HUES48 (cell line): ENCODE results near the gene RHOXF1.
"Not testable (repeated sequence)": the region's sequence is repeated elsewhere in the genome, so short reads cannot be mapped to it uniquely, and the experiment has no call there.

Experiments
- H3K27ac ChIP-seq: one replicate; pipeline ENCODE4 v1.7.0; 2013; ENCODE audit warnings: low read depth, low read length, inconsistent platforms
- H3K27me3 ChIP-seq: 2 replicates; pipeline ENCODE4 v1.6.1; 2013; ENCODE audit warnings: mild to moderate bottlenecking, low read length; ENCODE audit not compliant: control insufficient read depth, insufficient read depth
- H3K36me3 ChIP-seq: 2 replicates; pipeline ENCODE4 v1.6.1; 2013; ENCODE audit warnings: low read length; ENCODE audit not compliant: control insufficient read depth, insufficient read depth
- H3K4me1 ChIP-seq: 2 replicates; pipeline ENCODE4 v1.6.1; 2013; ENCODE audit warnings: mild to moderate bottlenecking, low read length; ENCODE audit not compliant: control insufficient read depth, insufficient read depth
- H3K4me3 ChIP-seq: 2 replicates; pipeline ENCODE4 v1.5.1; 2013; ENCODE audit warnings: mild to moderate bottlenecking, low read depth, low read length
- H3K9ac ChIP-seq: 2 replicates; pipeline ENCODE4 v1.6.1; 2013; ENCODE audit warnings: mild to moderate bottlenecking, low read depth, low read length, moderate library complexity
- H3K9me3 ChIP-seq: 2 replicates; pipeline ENCODE4 v1.6.1; 2013; ENCODE audit warnings: low read length; ENCODE audit not compliant: control insufficient read depth, insufficient read depth

RHOXF1 gene, protein sequence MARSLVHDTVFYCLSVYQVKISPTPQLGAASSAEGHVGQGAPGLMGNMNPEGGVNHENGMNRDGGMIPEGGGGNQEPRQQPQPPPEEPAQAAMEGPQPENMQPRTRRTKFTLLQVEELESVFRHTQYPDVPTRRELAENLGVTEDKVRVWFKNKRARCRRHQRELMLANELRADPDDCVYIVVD

DNA sequence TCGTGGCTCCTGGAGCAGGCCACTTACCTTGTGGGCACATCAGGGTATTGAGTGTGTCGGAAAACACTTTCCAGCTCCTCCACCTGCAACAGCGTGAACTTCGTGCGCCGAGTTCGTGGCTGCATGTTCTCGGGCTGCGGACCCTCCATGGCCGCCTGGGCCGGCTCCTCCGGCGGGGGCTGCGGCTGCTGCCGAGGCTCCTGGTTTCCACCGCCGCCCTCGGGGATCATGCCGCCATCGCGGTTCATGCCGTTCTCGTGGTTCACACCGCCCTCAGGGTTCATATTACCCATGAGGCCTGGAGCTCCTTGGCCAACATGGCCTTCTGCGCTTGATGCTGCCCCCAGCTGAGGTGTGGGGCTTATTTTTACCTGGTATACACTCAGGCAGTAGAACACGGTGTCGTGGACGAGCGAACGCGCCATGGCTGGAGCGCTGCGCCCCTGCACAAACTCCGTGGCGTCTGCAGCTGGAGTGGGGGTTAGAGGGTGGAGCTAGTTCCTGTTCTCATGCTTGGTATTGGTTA is at the start of gene RHOXF1:
TSS of gene RHOXF1 (minus strand) at position 476 of the 526 bp plus-strand sequence. CDS start at position 425, 51 bp downstream.
- Histone ChIP-seq H3K9me3 (no peaks in the 10 kb centered on the region), H3K27me3 (no peaks in the 10 kb centered on the region), H3K27ac (no peak within 1 kb of the TSS), H3K9ac (no peak within 1 kb of the TSS), H3K36me3 (no peaks in the 10 kb centered on the region), H3K4me3 (no peak within 1 kb of the TSS), H3K4me1 (no peaks in the 10 kb centered on the region)

DNA sequence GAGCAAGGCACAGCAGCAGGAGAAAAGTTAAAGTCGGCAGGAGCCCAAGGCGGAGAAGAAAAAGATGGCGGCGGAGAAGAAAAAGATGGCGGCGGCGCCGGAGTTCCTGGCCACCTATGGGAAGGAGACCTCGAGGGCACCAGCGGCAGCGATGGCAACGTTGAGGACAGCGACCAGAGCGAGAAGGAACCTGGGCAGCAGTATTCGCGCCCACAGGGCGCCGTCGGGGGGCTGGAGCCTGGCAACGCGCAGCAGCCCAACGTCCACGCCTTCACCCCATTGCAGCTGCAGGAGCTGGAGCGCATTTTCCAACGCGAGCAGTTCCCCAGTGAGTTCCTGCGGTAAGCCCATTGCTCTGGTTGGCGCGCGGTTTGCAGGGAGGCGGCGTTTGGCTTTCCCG is 43.4 kb upstream of the RHOXF1 start:
- H3K9me3 ChIP-seq, H3K9ac ChIP-seq, H3K36me3 ChIP-seq, H3K27me3 ChIP-seq, H3K4me3 ChIP-seq, H3K27ac ChIP-seq, H3K4me1 ChIP-seq: not testable (repeated sequence)

DNA sequence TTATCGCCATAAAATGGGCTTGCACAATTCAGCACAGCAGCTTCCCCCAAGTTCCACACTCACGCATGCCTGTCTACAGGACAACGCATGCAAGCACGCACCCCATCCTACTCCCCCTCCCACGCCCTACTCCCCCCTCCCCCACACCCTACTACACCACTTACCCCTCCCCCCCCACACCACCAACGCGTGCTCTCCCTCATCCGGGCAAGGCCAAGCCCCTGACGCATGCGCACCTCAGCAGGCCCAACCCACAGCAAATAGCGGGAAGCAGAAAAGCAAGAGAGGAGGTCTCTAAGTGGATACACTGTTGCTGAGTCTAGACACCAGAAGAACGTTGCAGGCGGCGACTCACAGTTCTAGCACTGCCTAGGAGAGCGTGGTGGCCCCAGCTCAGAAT is 42.6 kb upstream of the RHOXF1 start, which contains the start of gene RHOXF2:
TSS of gene RHOXF2 (plus strand) at position 301 of the 400 bp plus-strand sequence. CDS start 138 bp downstream, outside the sequence.
- H3K27me3 ChIP-seq, H3K27ac ChIP-seq, H3K4me1 ChIP-seq, H3K36me3 ChIP-seq, H3K9me3 ChIP-seq, H3K9ac ChIP-seq, H3K4me3 ChIP-seq: not testable (repeated sequence)

DNA sequence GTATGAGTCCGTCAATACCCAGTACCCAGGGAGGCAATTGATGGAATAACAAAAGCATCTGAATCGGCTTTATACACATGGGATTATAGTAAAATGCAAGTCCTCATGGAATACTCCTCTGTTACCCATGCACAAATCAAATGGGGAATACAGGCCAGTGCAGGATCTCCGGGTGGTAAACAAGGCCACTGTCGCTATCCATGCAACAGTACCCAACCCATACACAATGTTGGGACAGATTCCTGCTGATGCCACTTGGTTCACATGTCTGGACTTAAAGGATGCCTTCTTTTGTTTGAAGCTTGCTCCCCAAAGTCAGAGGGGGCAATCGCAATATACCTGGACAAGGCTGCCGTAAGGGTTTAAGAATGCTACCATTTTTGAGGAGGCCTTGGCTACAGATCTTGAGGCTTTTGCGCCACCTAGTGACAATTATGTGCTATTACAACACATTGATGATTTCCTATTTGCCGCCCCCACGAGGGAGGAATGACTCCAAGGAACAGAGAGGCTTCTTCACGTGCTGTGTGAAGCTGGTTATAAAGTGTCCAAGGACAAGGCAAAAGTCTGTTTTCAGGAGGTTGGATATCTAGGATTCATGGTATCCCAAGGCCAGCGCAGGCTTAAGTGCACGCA is 34.5 kb upstream of the RHOXF1 start:
- H3K9me3 ChIP-seq: peaks cover 40% of the 10 kb centered on the region
- not testable (repeated sequence) for H3K27me3 ChIP-seq, H3K27ac ChIP-seq, H3K9ac ChIP-seq, H3K4me1 ChIP-seq, H3K4me3 ChIP-seq, H3K36me3 ChIP-seq

DNA sequence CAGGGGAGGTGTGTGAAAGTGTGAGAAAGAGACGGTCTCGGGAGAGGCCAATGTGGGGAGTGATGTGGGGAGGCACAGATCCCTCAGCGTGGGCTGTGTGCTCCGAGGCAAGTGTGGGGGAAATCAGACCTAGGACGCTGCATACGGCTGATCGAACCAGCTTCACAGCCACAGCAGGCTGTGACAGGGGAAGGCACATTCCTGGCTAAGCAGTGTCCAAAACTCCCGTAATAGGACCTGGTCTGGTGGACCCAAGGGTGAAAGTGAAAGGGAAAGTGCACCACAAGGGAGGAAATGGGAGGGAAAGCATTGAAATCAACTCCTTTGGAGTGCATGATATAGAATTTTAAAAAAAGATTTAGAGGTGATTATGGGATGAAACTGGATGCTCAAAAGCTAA is 31.8 kb upstream of the RHOXF1 start:
- Histone ChIP-seq H3K9ac (no peak overlapping the region), H3K27ac (no peak overlapping the region), H3K27me3 (no peaks in the 10 kb centered on the region), H3K36me3 (peaks cover 3% of the 10 kb centered on the region; the same call in 1 of the 2 replicates), H3K9me3 (peaks cover 49% of the 10 kb centered on the region), H3K4me1 (0 out of 2 replicates have a peak, but pooled peaks cover 2% of the 10 kb centered on the region), H3K4me3 (no peak overlapping the region)

DNA sequence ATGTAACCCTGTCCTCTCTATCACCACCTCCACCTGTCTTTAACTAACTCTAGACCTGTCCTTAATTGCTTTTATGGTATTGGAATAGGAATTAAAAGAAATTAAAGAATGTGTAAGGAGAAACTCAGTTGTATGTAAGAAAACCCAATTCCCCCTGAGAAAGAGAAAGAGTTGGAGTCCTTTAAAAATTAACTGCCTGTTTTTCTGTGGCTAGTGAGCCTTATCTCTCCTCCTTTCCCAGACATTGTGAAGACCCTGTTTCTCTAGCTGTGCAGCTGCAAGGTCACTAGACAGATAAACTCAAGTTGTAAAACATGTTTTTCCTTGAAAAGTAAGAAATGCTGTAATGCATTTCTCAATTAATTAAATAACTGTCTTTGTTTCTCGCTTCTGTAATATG is 30.6 kb upstream of the RHOXF1 start:
- not testable (repeated sequence) for H3K27ac ChIP-seq, H3K36me3 ChIP-seq
- H3K9me3 ChIP-seq: peaks cover 49% of the 10 kb centered on the region

DNA sequence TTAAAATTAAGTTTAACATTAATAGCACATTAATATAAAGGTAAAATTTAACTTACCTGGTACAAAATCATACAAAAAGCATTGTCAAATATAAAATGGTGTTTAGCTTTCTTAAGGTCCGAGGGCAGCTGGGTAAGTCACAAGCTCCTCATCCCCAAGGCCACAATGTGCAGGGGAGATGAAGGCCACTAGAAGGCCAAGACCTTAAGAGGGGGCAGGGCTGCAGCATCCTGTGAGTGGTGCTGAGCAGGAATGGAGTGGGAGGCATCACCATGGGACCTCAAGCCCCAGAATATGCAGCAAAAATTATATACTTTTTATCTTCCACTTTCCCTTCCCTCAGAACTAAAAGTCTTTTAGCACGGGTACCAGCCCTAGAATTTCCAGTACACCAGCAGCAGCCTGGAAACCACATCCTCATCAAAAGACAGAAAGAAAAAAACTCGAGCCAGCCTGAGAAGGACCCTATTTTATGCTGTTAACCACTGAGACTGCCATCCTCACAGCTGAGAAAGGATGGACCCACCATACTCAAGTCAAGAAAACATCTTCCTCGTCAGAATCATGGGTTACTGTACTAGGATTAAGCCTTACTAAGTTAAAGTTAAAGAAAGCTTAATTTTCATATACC is 29.7 kb upstream of the RHOXF1 start:
- Histone ChIP-seq H3K9ac (no peak overlapping the region), H3K27me3 (no peaks in the 10 kb centered on the region), H3K4me3 (no peak overlapping the region), H3K27ac (no peak overlapping the region), H3K9me3 (peaks cover 49% of the 10 kb centered on the region), H3K36me3 (peaks cover 3% of the 10 kb centered on the region; the same call in 1 of the 2 replicates), H3K4me1 (peaks cover 5% of the 10 kb centered on the region; the same call in 1 of the 2 replicates)

More for the DNA sequence above, 30.6 kb upstream of the RHOXF1 start:
- H3K4me3 ChIP-seq, H3K27me3 ChIP-seq, H3K9ac ChIP-seq, H3K4me1 ChIP-seq: not testable (repeated sequence)

DNA sequence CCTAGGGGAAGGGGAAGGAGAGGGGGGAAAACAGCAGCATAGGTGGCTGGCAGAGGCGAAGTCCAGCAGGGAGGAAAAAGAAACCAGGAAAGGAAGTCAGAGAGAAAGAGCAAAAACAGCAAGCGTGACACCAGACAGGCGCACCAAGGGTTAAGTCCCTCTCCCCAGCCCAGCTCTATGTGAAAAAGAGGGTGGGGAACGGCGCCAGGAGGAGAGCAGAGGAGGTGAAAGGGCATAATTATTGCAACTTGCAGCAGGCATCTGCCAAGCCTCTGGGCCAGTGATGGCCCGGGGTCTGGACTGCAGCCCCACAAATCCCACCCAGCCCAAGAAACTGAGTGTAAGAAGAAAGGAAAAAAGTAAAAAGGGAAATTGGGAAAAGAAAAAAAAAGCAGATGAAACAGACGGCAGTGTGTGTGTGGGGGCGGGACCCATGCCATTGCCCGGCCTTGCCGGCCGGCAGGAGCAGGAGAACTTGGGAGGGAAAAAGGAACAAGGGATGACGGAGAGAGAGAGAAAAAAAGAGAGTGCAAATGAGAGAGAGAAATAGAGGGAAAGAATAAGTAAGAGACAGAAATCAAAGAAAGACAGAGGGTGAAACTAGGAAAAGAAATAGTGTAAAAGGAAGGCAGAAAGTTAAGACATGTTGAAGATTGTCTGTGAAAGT is 28.6 kb upstream of the RHOXF1 start:
- peak overlapping the region; percentile 27 for H3K27ac ChIP-seq
- H3K9me3 ChIP-seq: peaks cover 49% of the 10 kb centered on the region
- no peaks in the 10 kb centered on the region for H3K27me3 ChIP-seq
- no peak overlapping the region for H3K9ac ChIP-seq
- H3K4me3 ChIP-seq: peak overlapping the region; percentile 43; the same call in 1 of the 2 replicates
- H3K4me1 ChIP-seq: peaks cover 15% of the 10 kb centered on the region
- H3K36me3 ChIP-seq: peaks cover 3% of the 10 kb centered on the region; the same call in 1 of the 2 replicates

DNA sequence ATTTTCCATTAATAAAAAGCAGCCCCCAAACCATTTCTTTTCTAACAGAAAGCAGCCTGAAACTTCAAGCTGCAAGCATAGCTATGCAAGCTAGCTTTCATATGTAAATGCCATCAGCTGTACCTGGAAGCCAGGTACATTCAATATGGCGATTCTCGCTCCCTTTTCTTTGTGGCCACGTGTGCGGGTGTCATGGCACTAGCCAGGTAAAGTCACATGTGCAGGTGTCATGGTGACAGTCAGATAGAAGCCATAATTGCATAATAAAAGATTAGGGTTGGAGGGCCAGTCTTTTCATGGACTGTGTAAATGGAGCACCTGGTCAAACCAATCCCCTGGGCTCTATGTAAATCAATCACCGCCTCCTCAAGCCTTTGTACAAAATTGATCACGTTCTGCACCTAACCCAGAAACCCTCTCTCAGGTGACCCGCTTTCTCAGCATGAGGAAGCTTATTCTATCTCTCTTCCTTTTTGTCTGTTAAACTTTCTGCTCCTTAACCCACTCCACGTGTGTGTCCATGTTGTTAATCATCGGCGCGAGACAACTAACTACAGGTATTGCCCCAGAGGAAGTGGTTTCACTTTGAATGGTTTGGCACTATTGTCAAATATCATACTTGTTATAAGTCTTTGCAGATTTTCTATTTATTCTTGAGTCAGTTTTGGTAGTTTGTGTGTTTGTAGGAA is 24.7 kb upstream of the RHOXF1 start:
- H3K9ac ChIP-seq: no peak overlapping the region
- H3K27me3 ChIP-seq: no peaks in the 10 kb centered on the region
- peaks cover 10% of the 10 kb centered on the region for H3K9me3 ChIP-seq
- peak overlapping the region; percentile 41; the same call in 1 of the 2 replicates for H3K4me3 ChIP-seq
- peak overlapping the region; percentile 5 for H3K27ac ChIP-seq
- no peaks in the 10 kb centered on the region for H3K36me3 ChIP-seq
- H3K4me1 ChIP-seq: peaks cover 24% of the 10 kb centered on the region

DNA sequence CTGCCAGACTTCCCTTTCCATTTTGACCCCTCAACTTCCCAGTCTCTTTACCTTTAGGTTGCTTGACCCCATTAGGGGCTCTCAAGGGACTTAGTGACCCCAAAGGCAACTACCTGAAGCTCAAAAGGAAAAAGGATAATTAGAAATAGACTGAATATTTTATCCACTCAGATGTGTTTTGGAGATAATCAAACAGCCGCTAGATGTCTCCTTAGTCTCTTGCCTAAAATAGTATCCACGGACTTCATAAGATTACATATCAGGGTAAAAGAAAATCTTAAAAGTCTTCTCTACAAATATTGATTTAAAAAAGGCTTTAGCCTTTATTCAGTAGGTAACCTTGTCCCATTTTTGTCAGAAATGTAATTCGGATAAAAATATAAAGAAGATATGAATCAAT is 21.7 kb upstream of the RHOXF1 start:
- H3K4me1 ChIP-seq: peaks cover 22% of the 10 kb centered on the region
- H3K4me3 ChIP-seq: no peak overlapping the region
- H3K36me3 ChIP-seq: no peaks in the 10 kb centered on the region
- H3K27ac ChIP-seq: no peak overlapping the region
- no peak overlapping the region for H3K9ac ChIP-seq
- no peaks in the 10 kb centered on the region for H3K27me3 ChIP-seq
- H3K9me3 ChIP-seq: no peaks in the 10 kb centered on the region
